Gastrocnemius medialis (tissue), 4 donors: ENCODE measurements around the gene TENT5C.

Experiments
- CTCF ChIP-seq, 5 experiments: fragments of 450-650 bp in 3 of 5; fragments of 200-600 bp in 2 of 5; sonication (generic) in 2 of 5; IDR thresholded peaks in 4 of 5; conservative IDR thresholded peaks in 1 of 5; 1 replicate in 4 of 5; 2 replicates in 1 of 5; pipeline ENCODE4 v1.5.1; 2016 to 2019; ENCODE audit warnings: antibody characterized with exemption in 5 of 5, mild to moderate bottlenecking in 3 of 5, moderate library complexity in 3 of 5
- POLR2A ChIP-seq, 2 donors: fragments of 450-650 bp; IDR thresholded peaks; one replicate each; pipeline ENCODE4 v1.6.1; 2017; ENCODE audit warnings: antibody characterized with exemption in 2 of 2, mild to moderate bottlenecking in 2 of 2, moderate library complexity in 2 of 2

GRCh38 chr1:117633423-117633822 lies 27.6 kb downstream of the TENT5C start:
- no peak for TF ChIP-seq CTCF (IDR thresholded peaks at IDR 0.05 in 4 of 5, conservative IDR thresholded peaks at IDR 0.05 in 1 of 5)
- TF ChIP-seq POLR2A (IDR thresholded peaks at IDR 0.05), result no peak
